ENCODE results near the gene NEGR1. TPM values are rescaled to one million over a fixed set of nuclear protein-coding genes. Genes with fewer than 3 reads are reported as not detected.

The NEGR1 gene
- total and polyA plus RNA-seq, 9 of the 15 experiments (the other 6 are each of a cell fraction or from before 2014, with no cell fraction given), result not detected

- TF ChIP-seq, protein P1, sequence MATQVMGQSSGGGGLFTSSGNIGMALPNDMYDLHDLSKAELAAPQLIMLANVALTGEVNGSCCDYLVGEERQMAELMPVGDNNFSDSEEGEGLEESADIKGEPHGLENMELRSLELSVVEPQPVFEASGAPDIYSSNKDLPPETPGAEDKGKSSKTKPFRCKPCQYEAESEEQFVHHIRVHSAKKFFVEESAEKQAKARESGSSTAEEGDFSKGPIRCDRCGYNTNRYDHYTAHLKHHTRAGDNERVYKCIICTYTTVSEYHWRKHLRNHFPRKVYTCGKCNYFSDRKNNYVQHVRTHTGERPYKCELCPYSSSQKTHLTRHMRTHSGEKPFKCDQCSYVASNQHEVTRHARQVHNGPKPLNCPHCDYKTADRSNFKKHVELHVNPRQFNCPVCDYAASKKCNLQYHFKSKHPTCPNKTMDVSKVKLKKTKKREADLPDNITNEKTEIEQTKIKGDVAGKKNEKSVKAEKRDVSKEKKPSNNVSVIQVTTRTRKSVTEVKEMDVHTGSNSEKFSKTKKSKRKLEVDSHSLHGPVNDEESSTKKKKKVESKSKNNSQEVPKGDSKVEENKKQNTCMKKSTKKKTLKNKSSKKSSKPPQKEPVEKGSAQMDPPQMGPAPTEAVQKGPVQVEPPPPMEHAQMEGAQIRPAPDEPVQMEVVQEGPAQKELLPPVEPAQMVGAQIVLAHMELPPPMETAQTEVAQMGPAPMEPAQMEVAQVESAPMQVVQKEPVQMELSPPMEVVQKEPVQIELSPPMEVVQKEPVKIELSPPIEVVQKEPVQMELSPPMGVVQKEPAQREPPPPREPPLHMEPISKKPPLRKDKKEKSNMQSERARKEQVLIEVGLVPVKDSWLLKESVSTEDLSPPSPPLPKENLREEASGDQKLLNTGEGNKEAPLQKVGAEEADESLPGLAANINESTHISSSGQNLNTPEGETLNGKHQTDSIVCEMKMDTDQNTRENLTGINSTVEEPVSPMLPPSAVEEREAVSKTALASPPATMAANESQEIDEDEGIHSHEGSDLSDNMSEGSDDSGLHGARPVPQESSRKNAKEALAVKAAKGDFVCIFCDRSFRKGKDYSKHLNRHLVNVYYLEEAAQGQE (IDR thresholded peaks at IDR 0.05; ENCODE audit: borderline replicate concordance), result no peak
- TF ChIP-seq, protein P1 (CRISPR knock-in tag; IDR thresholded peaks at IDR 0.05; ENCODE audit: low read depth), result no peak
- TF ChIP-seq, protein P2, sequence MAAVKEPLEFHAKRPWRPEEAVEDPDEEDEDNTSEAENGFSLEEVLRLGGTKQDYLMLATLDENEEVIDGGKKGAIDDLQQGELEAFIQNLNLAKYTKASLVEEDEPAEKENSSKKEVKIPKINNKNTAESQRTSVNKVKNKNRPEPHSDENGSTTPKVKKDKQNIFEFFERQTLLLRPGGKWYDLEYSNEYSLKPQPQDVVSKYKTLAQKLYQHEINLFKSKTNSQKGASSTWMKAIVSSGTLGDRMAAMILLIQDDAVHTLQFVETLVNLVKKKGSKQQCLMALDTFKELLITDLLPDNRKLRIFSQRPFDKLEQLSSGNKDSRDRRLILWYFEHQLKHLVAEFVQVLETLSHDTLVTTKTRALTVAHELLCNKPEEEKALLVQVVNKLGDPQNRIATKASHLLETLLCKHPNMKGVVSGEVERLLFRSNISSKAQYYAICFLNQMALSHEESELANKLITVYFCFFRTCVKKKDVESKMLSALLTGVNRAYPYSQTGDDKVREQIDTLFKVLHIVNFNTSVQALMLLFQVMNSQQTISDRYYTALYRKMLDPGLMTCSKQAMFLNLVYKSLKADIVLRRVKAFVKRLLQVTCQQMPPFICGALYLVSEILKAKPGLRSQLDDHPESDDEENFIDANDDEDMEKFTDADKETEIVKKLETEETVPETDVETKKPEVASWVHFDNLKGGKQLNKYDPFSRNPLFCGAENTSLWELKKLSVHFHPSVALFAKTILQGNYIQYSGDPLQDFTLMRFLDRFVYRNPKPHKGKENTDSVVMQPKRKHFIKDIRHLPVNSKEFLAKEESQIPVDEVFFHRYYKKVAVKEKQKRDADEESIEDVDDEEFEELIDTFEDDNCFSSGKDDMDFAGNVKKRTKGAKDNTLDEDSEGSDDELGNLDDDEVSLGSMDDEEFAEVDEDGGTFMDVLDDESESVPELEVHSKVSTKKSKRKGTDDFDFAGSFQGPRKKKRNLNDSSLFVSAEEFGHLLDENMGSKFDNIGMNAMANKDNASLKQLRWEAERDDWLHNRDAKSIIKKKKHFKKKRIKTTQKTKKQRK (IDR thresholded peaks at IDR 0.05; ENCODE audit: borderline replicate concordance, low read depth, low read length), result no peak
- TF ChIP-seq BCOR (IDR thresholded peaks at IDR 0.05) (no peak), CBX2 (IDR thresholded peaks at IDR 0.05; ENCODE audit: insufficient read depth, low read length, poor library complexity, severe bottlenecking) (no peak), KDM2B (CRISPR knock-in tag; IDR thresholded peaks at IDR 0.05) (no peak), SMAD1 (IDR thresholded peaks at IDR 0.05; ENCODE audit: low read depth, low read length, partially characterized antibody) (no peak), TCFL5 (CRISPR knock-in tag; conservative IDR thresholded peaks at IDR 0.05) (no peak)
These were observed 882.7 kb downstream of the NEGR1 start (continued) for GRCh38 chr1:71399594-71399993.
